DMS153 (cell line): ENCODE measurements around the gene HIVEP3.
A peak's percentile ranks its signal among the peaks of the same experiment; 100 is the strongest.

ENCODE experiments used
- DNase-seq: peaks from one replicate; lab custom pipeline; 2025; lab: John Stamatoyannopoulos, UW

The HIVEP3 gene

DNA sequence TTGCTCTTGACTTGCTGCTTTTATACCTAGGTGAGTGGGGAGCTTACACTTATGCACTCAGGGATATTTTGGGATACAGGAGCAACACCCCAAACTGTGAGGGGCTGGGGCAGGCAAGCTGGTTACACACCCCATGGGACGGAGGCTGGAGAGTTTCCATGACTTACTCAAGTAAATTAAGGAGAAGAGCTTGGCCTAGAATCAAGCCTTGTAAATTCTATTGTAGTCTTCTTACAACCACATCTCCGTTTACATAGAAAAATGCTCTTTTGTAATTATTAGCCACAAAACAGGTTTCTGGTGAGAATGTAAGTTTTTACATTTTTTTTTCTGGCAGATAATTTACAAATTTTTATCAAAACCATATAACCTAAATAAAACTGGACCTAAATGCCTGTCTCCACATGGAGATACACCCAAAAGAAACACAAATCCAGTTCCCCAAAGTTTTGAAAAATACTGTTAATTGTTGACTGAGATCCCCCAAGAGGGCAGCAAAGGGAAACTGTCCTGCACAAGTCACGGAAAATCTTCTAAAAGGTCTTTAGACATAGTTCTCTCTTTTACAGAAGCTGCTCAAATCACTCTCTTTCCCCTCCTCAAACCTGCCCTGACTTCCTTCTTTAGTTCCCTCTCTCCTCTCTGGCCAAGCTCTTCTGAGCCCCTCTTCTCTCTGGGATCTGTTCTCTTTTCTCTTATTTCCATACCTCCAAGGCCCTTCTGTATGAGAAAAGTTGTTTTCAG is 134.0 kb downstream of the HIVEP3 start:
- DNase-seq = no peak

- peak; percentile 82 for DNase-seq
Measured at GRCh38 chr1:41783189-41783639, 135.5 kb downstream of the HIVEP3 start.

DNA sequence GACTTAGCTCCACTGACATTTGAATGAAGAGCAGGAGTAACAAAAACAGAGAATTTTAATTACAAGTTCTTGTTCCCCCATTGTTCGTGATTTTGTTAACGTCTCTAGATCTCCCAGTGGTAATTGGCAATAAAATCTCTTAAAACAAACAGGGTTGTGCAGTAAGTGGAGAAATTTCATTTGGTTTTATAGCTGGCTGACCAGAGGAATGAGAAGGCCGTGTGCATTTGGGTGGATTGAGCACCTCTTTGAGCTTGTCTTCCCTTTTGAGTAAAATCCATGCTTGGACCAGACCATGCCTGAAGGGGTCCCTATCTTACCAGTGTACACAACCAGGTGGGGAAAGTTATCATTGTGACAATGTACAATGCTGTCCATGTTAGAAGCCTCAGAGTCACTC is 137.8 kb downstream of the HIVEP3 start:
- DNase-seq = no peak

- DNase-seq = no peak
Measured at GRCh38 chr1:41780322-41780721, 138.4 kb downstream of the HIVEP3 start.

DNA sequence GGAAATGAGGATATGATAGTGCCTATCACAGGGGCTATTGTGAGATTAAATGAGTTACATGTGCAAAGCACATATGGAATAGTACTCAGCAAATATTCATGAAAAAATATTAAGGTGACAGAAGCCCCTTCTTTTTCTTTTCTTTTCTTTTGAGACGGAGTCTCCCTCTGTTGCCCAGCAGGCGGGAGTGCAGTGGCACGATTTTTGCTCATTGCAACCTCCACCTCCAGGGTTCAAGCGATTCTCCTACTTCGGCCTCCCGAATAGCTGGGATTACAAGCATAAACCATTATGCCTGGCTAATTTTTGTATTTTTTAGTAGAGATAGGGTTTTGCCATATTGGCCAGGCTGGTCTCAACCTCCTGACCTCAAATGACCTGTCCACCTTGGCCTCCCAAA is 139.4 kb downstream of the HIVEP3 start:
- DNase-seq = no peak

GRCh38 chr1:41777695-41778094 is 141.0 kb downstream of the HIVEP3 start:
- DNase-seq = no peak

DNA sequence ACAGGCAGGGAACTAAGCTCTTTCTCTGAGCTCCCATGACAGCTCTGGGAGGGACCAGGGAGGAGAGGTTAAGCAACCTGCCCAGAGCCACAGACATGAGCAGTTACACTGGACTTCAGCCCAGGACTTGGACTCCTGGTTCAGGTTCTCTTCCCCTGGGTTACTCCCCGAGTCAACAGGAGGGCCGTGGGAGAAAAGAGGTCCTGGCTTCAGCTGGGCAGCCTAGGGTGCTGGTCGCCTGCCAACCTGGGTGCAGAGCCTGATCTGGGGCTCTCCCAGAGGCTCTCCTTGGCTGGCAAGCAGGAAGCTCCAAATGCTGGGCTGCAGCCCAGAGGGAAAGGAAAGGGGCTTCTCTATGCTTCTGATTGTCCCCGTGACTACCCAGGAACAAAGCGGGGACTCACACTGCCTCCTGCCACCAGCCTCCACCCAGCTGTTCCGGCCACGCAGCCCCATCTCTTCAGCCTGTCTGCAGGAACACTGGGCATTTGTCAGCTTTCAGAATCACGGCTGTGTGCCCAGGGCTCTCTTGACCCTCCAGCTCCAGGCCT is 141.8 kb downstream of the HIVEP3 start:
- no peak for DNase-seq

DNA sequence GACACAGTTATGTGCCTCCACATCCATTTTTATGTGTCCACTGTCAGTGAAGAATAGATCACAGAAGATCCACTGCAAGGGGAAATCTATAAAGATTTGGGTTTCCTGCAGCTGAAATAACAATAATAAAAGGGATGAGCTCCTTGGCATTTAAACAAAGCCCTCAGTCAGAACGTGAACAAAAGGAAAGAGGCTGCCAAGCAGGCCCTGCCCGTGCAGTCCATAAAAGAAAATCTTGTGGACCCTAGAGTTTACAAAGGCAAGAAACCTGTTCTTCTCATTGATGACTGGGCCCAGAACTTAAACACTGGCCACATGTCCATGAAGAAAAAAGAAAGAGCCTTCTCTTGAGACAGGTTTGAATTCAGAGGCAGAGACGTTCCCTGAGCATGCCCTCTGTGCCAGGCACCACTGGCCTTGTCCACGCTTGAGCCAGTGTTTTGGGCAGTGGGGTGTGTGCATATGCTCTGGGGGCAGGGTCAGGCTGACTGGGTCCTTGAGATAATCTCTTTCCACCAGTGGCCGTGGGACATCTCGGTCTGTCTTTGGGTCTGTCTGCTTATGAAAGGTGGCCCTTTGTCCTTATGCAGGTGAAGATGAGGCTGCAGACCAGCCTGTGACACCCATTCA is 142.7 kb downstream of the HIVEP3 start:
- no peak for DNase-seq

GRCh38 chr1:41774471-41774990 is 144.2 kb downstream of the HIVEP3 start:
- no peak for DNase-seq

DNA sequence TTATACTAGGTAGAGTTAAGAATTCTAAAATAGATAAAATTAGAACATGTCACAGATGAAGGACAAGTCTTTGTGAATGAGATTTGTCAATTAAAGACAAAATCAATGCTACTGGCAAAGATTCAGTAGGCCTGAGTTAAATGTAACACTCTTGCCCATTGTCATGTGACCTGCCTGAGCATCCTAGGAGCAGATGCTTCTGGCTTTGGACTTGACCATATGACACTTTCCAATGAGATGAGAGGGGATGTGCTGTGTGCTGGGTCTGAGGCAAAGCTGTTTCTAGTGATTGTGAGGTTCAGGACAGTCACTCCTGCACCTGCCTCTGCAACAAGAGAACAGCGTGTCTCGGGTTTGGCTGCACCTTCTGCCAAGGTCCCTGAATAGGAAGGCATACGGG is 144.9 kb downstream of the HIVEP3 start:
- no peak for DNase-seq

- DNase-seq = no peak
Measured at GRCh38 chr1:41773144-41773591, 145.6 kb downstream of the HIVEP3 start.

- DNase-seq = no peak
Measured at GRCh38 chr1:41769068-41769467, 149.7 kb downstream of the HIVEP3 start.

DNA sequence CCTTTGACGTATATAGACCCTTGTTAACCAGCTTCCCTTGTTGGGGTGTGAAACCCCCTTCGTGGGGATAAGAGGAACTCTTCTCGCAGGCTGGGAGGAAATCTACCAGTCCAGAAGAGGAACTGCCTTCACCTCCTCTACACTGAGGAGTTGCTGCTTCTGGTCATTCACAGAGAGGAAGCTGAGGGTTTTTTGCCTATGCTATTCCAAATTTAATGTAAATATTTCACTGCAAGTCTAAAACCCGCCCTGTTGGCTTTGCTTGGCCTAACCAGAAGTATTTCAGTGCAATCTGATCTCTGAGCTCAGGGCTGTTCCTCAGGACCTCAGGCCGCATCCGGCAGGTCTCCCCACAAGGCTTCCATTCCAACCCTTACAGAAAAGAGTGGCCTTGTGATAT is 150.1 kb downstream of the HIVEP3 start:
- DNase-seq = no peak

DNA sequence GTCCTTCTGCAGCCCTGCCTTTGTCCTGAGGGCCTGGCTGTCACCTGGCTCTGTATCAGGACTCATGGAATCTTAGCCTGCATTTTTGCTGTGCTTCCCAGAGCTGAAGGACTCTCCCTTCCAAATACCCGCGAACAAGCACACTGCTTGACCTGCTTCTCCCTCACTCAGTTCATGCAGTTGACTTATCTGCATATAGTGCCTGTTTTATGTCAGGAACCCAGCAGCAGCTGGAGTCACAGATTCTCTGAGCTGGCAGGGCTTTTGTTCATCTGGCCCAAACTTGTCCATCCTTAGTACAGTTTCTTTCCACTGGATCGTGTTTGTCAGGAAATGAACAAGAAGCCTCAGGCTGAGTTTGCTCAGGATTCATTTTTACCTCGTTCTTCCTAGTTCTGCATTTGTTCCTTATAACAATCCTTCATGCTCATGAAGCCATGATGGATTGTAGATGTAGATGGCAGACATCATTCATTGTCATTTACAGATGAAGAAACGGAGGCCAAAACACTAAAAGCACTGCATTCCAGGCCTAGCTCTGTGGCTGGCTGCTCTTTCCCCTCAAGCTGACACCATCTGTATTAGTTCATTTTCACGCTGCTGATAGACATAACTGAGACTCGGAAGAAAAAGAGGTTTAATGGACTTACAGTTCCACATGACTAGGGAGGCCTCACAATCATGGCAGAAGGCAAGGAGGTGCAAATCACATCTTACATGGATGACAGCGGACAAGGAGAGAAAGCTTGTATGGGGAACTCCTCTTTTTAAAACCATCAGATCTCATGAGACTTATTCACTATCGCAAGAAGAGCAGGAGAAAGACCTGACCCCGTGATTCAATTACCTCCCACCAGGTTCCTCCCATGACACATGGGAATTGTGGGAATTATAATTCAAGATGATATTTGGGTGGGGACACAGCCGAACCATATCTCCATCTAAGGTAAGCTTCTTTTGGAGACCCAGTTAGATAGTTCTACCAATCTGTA is 150.9 kb downstream of the HIVEP3 start:
- DNase-seq = no peak

- no peak for DNase-seq
Measured at GRCh38 chr1:41766546-41766945, 152.2 kb downstream of the HIVEP3 start.

DNA sequence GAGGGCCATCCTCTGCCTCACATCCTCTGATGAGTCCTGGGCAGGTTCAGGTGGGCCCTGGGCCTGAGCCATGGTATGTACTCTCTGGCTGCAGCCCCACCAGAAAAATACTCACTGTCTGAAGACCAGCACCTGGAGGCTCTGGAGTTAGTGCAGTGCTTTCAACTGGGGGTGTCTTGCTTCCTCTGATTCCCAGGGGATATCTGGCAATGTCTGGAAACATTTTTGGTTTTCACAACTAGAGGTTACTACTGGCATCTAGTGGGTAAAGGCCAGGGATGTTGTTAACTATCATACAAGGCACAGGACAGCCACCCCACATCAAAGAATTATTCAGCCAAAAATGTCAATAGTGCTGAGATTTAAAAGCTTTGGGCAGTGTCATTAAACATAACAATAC is 152.7 kb downstream of the HIVEP3 start:
- DNase-seq = no peak

DNA sequence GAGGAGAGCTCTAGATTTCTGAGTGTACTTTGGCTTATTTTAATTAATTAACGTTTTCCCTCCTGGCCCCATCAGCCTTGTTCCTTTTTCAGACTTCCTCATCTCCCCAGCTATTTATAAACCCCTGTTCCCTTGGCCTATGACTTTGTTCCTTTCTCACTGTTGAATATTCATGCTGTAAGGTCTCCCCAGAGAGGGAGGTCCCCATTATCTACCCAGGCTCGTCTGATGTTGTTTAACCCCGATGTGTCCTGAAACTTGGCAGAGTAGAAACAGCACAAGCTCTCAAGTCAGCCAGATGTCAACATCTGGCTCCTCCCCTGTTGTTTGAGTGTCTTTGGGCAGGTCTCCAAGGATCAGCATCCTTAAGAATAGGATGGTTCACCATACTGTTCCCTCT is 153.6 kb downstream of the HIVEP3 start:
- DNase-seq = no peak

DNA sequence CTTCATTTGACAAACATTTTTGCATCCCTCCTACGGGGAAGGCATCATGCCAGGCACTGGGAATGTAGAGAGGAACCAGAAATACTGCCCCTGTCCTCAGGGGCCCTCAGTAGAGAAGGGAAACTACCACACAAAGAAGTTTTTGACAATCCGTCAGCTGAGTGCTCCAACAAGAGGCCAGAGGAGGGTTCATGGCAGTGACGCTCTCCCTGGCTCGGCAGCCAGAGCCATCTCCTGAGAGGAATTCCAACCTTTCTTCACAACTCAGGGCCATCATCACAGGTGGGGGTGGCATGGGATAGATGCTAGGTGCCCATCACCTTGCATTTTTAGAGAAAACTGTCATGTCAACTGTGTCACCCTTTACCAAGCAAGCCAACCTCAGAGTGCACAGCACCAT is 154.1 kb downstream of the HIVEP3 start:
- DNase-seq = no peak

DNA sequence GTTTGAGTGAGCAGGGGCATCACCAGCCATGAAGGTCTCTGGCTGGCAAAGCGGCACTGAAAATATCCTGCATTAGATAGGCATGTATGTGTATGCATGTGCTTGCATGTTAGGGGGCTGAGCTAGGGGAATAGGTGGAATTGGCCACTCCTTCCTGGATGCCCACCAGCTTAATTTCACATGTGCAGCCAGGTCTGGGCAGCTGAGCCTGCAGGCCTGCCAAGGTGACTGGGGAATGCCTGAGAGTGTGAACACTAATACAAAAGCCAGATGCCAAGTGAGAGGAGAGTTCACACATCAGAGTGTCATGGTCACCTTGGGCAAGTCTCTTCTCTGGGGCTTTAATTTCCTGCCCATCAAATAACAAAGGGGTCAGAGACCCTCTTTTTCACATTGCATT is 155.9 kb downstream of the HIVEP3 start:
- DNase-seq = no peak

DNA sequence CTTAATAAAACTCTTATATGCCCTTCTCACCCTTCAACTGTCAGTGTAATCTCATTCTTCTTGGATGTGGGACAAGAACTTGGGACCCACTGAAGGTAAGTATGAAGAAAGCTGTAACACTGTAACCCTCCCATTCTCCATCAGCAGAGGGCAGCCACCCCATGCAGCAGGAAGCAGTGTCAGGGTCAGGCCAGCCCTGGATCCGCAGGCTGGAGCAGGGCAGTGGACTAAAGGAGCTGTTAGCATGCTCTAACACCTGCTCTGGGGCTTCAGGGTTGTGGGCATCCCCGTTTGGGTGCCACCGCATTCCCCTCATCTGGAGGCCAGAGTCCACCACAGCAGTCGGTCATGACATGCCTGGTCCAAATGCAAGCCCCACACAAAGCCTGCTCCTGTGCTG is 156.5 kb downstream of the HIVEP3 start:
- no peak for DNase-seq

- DNase-seq = no peak
Measured at GRCh38 chr1:41758904-41759548, 159.7 kb downstream of the HIVEP3 start.
